HG03139 (cell line): ENCODE data around the gene RGS6.

Source experiments
- ATAC-seq: cut with Tn5 transposase; IDR thresholded peaks from one replicate; pipeline ENCODE4 v1.9.1; 2021; ENCODE audit not compliant: unreplicated experiment

The RGS6 gene

GRCh38 chr14:72070458-72070857 is 138.2 kb downstream of the RGS6 start:
- ATAC-seq = no peak

- ATAC-seq = no peak
Measured at GRCh38 chr14:72075649-72076334, 143.6 kb downstream of the RGS6 start.

GRCh38 chr14:72081137-72081536 is 148.9 kb downstream of the RGS6 start:
- no peak for ATAC-seq

- ATAC-seq = no peak
Measured at GRCh38 chr14:72084935-72085334, 152.7 kb downstream of the RGS6 start.

GRCh38 chr14:72089625-72090024 is 157.4 kb downstream of the RGS6 start:
- ATAC-seq = no peak

GRCh38 chr14:72094844-72095582 is 162.8 kb downstream of the RGS6 start:
- ATAC-seq = no peak

- no peak for ATAC-seq
Measured at GRCh38 chr14:72097173-72097783, 165.0 kb downstream of the RGS6 start.

GRCh38 chr14:72098210-72098609 is 166.0 kb downstream of the RGS6 start:
- ATAC-seq = no peak

- no peak for ATAC-seq
Measured at GRCh38 chr14:72099566-72099965, 167.3 kb downstream of the RGS6 start.

- ATAC-seq = no peak
Measured at GRCh38 chr14:72104011-72104613, 171.9 kb downstream of the RGS6 start.

GRCh38 chr14:72111911-72112310 is 179.7 kb downstream of the RGS6 start:
- ATAC-seq = no peak

GRCh38 chr14:72118841-72119240 is 186.6 kb downstream of the RGS6 start:
- no peak for ATAC-seq

- ATAC-seq = no peak
Measured at GRCh38 chr14:72120315-72120714, 188.1 kb downstream of the RGS6 start.

- ATAC-seq = no peak
Measured at GRCh38 chr14:72123755-72124154, 191.5 kb downstream of the RGS6 start.

GRCh38 chr14:72124171-72124570 is 191.9 kb downstream of the RGS6 start:
- no peak for ATAC-seq

GRCh38 chr14:72126091-72126490 is 193.9 kb downstream of the RGS6 start:
- no peak for ATAC-seq

GRCh38 chr14:72126561-72126960 is 194.3 kb downstream of the RGS6 start:
- ATAC-seq = no peak

GRCh38 chr14:72128629-72129028 is 196.4 kb downstream of the RGS6 start:
- ATAC-seq = no peak

- ATAC-seq = no peak
Measured at GRCh38 chr14:72129291-72129690, 197.1 kb downstream of the RGS6 start.

GRCh38 chr14:72141084-72141483 is 208.9 kb downstream of the RGS6 start:
- no peak for ATAC-seq

- no peak for ATAC-seq
Measured at GRCh38 chr14:72142328-72142727, 210.1 kb downstream of the RGS6 start.

- no peak for ATAC-seq
Measured at GRCh38 chr14:72146241-72146640, 214.0 kb downstream of the RGS6 start.
